ENCODE measurements around the gene THRAP3. TPM values are rescaled to one million over a fixed set of nuclear protein-coding genes. Genes with fewer than 3 reads are reported as not detected.

THRAP3 gene
- total and polyA plus RNA-seq, 2 experiments from 2014 or later: 127 to 161 TPM

GRCh38 chr1:36211841-36212240 lies 12.4 kb upstream of the THRAP3 start:
- H3K27me3 Mint-ChIP-seq (ENCODE audit: insufficient read depth, low read depth, poor library complexity): peaks cover 3% of the 10 kb centered on the region
- ATAC-seq: no peak
- Histone ChIP-seq H3K36me3 (ENCODE audit: insufficient read depth) (no peaks in the 10 kb centered on the region), H3K4me2 (no peak overlapping the region), H3K4me1 (ENCODE audit: insufficient read depth) (no peaks in the 10 kb centered on the region), H3K27ac (ENCODE audit: low read depth) (no peak overlapping the region), H3K27me3 (ENCODE audit: insufficient read depth) (no peaks in the 10 kb centered on the region), H3F3A (replicated peaks; ENCODE audit: low read depth) (no peaks in the 10 kb centered on the region), H3K4me3 (no peak overlapping the region), H3K79me2 (replicated peaks; ENCODE audit: insufficient read depth) (no peaks in the 10 kb centered on the region), H3K9me2 (ENCODE audit: insufficient read depth) (no peaks in the 10 kb centered on the region), H2AFZ (no peak overlapping the region), H4K20me1 (replicated peaks; ENCODE audit: insufficient read depth) (no peaks in the 10 kb centered on the region)
- TF ChIP-seq CREB1 (CRISPR knock-in tag; IDR thresholded peaks at IDR 0.05; ENCODE audit: low read depth): no peak
- no peak for TF ChIP-seq NANOG (IDR thresholded peaks at IDR 0.05; ENCODE audit: borderline replicate concordance)
- TF ChIP-seq ZNF331 (CRISPR knock-in tag; IDR thresholded peaks at IDR 0.05; ENCODE audit: low read depth): no peak
- TF ChIP-seq REST (IDR thresholded peaks at IDR 0.05; ENCODE audit: unreplicated experiment): no peak
- TF ChIP-seq JUNB (IDR thresholded peaks at IDR 0.05; ENCODE audit: unreplicated experiment): no peak
- no peak for TF ChIP-seq CTCF (conservative IDR thresholded peaks at IDR 0.05; ENCODE audit: low read depth in 2 of 2)
- no peak for TF ChIP-seq POLR2AphosphoS5 (IDR thresholded peaks at IDR 0.05; ENCODE audit: low read depth)
- TF ChIP-seq STAT1 (IDR thresholded peaks at IDR 0.05; ENCODE audit: unreplicated experiment): no peak
- TF ChIP-seq EZH2phosphoT487 (IDR thresholded peaks at IDR 0.05; ENCODE audit: unreplicated experiment): no peak
- TF ChIP-seq ZNF462 (CRISPR knock-in tag; IDR thresholded peaks at IDR 0.05): no peak
- TF ChIP-seq ETS1 (IDR thresholded peaks at IDR 0.05): no peak
- no peak for TF ChIP-seq ZNF114 (CRISPR knock-in tag; IDR thresholded peaks at IDR 0.05)
- TF ChIP-seq EZH2 (IDR thresholded peaks at IDR 0.05; ENCODE audit: low read depth, unreplicated experiment): no peak
- H3K36me3 Mint-ChIP-seq (ENCODE audit: low read depth): no peaks in the 10 kb centered on the region
- H3K27ac Mint-ChIP-seq: no peak overlapping the region
- DNase-seq (ENCODE audit: low spot score): no peak
- no peak overlapping the region for H3K4me3 Mint-ChIP-seq
- H3K9me3 Mint-ChIP-seq: no peaks in the 10 kb centered on the region
- H3K4me1 Mint-ChIP-seq: peaks cover 7% of the 10 kb centered on the region
